ENCODE results near the gene LYRM4.
"Not testable (repeated sequence)": the region's sequence is repeated elsewhere in the genome, so short reads cannot be mapped to it uniquely, and the experiment has no call there.

Gene LYRM4

DNA sequence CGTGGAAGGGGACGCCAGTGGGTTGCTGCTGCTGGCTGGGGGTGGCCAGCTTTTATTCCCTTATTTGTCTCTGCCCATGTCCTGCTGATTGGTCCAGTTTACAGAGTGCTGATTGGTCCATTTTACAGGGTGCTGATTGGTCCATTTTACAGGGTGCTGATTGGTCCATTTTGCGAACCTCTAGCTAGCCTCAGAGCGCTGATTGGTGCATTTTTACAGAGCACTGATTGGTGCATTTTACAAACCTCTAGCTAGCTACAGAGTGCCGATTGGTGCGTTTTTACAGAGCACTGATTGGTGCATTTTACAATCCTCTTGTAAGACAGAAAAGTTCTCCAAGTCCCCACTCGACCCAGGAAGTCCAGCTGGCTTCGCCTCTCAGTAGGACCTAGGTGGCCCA lies 140.2 kb downstream of the LYRM4 start:
- not testable (repeated sequence) for DNase-seq; ATAC-seq; H3K27ac Mint-ChIP-seq; H3K27me3 Mint-ChIP-seq; H3K4me1 Mint-ChIP-seq; H3K36me3 Mint-ChIP-seq (ENCODE audit: low read depth); H3K9me3 Mint-ChIP-seq; H3K4me3 Mint-ChIP-seq

DNA sequence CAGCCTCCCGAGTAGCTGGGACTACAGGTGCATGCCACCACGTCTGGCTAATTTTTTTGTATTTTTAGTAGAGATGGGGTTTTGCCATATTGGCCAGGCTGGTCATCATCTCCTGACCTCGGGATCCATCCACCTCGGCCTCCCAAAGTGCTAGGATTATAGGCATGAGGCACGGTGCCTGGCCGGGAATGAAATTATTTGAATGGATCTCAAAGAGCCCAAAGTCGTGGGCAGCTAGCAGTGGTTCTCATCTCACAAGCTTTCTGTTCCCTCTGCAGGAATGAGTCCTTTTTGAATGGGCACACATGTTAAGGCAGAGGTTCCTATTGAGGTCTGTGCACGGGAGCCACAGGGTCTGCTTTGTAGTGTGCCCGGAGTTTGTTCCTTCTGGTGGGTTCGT lies 140.7 kb downstream of the LYRM4 start:
- Mint-ChIP-seq H3K9me3 (no peaks in the 10 kb centered on the region), H3K36me3 (ENCODE audit: low read depth) (no peaks in the 10 kb centered on the region), H3K27ac (no peak overlapping the region), H3K4me1 (no peaks in the 10 kb centered on the region), H3K4me3 (no peak overlapping the region), H3K27me3 (no peaks in the 10 kb centered on the region)
- DNase-seq (no peak), ATAC-seq (no peak)

DNA sequence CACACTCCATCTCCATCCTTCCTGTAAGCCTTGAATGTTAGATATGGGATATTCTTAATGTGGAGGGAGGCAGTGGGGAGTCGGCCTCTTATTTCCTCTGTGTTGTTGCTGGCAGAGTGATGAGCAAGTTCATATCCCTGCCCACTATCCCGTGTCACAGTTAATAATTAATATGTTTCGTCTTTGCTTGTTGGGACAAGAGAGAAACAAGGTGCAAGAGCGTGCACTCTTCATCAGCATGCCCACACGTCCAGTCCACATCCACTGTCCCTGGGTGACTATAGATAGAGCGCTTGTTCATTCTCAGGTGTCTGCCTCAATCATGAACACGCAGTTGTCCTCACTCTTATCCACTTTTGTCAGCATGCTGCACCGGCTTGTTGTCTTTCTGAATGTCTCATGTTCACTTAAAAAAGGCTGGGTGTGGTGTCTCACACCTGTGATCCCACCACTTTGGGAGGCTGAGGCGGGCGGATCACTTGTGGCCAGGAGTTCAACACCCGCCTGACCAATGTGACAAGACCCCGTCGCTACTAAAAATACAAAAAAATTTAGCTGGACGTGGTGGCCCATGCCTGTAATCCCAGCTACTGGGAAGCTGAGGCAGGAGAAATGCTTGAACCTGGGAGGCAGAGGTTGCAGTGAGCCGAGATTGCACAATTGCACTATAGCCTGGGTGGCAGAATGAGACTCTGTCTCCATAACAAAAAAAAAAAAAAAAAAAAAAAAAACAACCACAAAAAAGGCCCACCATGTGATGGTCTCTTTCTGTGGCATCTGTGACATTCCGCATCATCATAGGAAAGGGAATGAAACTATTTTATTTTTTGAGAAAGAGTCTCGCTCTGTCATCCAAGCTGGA lies 141.4 kb downstream of the LYRM4 start:
- Mint-ChIP-seq H3K4me3 (no peak overlapping the region), H3K9me3 (no peaks in the 10 kb centered on the region), H3K36me3 (ENCODE audit: low read depth) (no peaks in the 10 kb centered on the region), H3K4me1 (no peaks in the 10 kb centered on the region), H3K27me3 (no peaks in the 10 kb centered on the region), H3K27ac (no peak overlapping the region)
- ATAC-seq (no peak), DNase-seq (no peak)

DNA sequence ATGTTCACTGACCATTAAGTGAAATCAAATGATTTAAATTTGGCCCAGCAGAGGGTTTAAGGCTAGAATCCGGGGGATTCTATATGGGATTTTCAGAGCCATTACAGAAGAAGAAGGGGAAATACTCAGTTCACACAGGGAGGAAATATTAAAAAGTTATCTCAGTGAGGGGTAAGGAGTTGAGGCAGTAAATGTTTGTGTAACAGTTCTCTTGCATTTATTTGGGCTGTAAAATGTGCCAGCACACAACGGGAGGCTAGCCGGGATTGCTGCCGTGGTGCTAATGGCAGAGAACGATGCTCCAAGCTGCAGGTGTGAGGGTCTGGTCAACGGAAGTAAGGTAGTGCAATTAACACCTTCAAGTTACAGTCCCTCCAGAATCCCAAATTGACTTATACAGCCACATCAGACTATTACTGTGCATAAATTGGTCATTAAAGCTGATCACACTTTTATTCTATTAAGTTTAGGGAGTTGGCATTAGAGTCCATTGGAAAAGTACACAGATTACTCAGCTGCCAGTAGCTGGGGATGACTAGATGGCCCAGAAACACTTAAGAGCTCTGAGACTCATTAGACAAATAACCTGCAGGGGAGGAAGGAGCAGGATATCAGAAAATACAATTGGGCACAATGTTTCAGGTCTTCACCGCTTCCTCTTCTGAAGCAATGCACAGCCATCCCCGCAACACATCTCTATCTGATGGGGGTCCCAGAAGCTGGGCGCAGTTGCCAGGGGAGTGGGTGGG lies 144.3 kb downstream of the LYRM4 start:
- no peak for ATAC-seq
- DNase-seq = no peak
- Mint-ChIP-seq H3K9me3 (no peaks in the 10 kb centered on the region), H3K27ac (no peak overlapping the region), H3K36me3 (ENCODE audit: low read depth) (peaks cover 3% of the 10 kb centered on the region), H3K27me3 (no peaks in the 10 kb centered on the region), H3K4me1 (no peaks in the 10 kb centered on the region), H3K4me3 (no peak overlapping the region)

DNA sequence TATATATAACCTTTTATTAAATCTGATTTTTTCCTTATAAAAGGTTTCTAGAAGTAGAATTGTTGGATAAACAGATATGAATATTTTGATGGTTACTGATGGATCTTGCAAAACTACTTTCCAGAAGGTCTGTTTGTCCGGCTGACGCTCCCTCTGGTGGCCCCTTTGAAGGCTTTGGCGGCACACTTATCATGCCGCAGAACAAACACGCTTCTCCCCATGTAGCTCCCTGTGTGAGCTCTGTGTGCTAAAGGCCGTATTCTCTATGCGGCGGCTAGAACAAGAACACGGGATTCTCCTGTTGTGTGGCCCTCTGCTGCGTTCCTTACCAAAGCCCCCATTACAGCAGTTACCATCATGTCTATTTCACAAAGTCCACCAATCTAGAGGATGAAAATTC lies 145.6 kb downstream of the LYRM4 start:
- ATAC-seq (no peak), DNase-seq (no peak)
- Mint-ChIP-seq H3K4me3 (no peak overlapping the region), H3K27me3 (no peaks in the 10 kb centered on the region), H3K27ac (no peak overlapping the region), H3K4me1 (no peaks in the 10 kb centered on the region), H3K36me3 (ENCODE audit: low read depth) (peaks cover 7% of the 10 kb centered on the region), H3K9me3 (no peaks in the 10 kb centered on the region)

DNA sequence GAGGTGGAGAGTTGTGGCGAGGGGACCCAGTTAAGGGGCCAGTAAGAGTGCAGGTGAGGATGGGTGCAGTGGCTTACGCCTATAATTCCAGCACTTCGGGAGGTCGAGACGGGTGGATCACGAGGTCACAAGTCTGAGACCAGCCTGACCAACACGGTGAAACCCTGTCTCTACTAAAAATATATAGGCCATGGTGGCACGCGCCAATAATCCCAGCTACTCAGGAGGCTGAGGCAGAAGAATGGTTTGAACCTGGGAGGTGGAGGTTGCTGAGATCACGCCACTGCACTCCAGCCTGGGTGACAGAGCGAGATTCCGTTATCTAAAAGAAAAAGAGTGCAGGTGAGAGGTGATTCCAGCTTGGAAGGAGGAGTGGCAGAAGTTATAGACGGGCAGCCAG lies 147.7 kb downstream of the LYRM4 start:
- DNase-seq (no peak), ATAC-seq (no peak)
- Mint-ChIP-seq H3K4me3 (no peak overlapping the region), H3K36me3 (ENCODE audit: low read depth) (peaks cover 8% of the 10 kb centered on the region), H3K27me3 (no peaks in the 10 kb centered on the region), H3K4me1 (no peaks in the 10 kb centered on the region), H3K27ac (no peak overlapping the region), H3K9me3 (no peaks in the 10 kb centered on the region)

DNA sequence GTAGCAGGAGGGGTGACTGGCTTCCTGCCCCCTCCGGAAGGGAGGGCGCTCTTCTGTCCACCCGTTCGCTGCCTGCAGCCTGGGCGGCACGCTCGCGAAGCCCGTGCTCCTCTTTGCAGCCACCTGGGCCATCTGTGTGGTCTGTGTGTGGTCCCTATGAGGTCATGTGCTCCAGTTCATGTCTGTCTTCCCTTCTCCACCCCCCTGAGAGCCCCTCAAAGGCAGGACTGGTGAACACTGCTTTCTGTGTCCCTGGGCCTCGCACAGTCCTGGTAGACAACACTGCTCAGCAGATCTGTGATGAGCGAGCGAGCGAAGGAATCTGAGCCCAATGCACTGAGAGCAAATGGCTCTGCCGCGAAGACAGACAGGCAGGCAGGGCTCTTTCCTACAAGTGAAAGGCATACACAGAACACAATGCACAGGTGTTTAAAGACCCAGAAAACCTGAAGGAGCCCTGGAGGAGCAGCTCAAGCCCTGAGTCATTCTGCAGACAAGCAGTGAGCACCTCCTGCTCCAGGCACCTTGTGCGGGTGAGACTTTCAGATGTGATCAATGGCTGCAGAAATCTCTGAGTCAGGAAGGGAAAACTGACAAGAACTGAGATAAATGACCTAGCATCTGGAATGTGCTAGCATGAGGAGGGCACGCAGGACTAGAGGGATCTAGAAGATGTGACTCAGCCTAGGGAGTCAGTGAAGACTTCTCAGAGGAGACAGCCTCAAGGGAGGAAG lies 148.5 kb downstream of the LYRM4 start:
- Mint-ChIP-seq H3K27me3 (no peaks in the 10 kb centered on the region), H3K4me3 (no peak overlapping the region), H3K36me3 (ENCODE audit: low read depth) (peaks cover 8% of the 10 kb centered on the region), H3K4me1 (no peaks in the 10 kb centered on the region), H3K9me3 (no peaks in the 10 kb centered on the region), H3K27ac (no peak overlapping the region)
- DNase-seq = no peak
- no peak for ATAC-seq

DNA sequence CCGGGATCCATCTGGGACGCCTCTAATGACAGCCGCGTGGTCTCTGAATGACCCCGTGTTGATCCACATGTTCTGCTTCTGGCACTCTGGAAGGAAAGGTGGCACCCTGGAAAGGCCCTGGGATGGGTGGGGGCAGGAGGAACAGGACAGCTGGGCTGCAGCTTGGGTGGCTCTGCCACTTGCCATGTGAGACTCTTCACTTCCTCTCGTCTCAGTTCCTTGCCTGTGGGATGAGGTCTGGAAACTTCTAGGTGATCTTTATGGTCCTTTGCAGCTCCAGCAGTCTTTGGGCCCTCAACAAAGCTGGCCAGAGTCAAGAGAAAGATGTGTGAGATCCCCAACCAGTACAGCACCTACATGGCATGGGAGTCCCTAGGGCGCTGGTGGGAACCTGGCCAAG lies 149.1 kb downstream of the LYRM4 start:
- no peaks in the 10 kb centered on the region for H3K27me3 Mint-ChIP-seq
- DNase-seq (no peak), ATAC-seq (no peak)
- H3K27ac Mint-ChIP-seq = no peak overlapping the region
- peaks cover 8% of the 10 kb centered on the region for H3K36me3 Mint-ChIP-seq (ENCODE audit: low read depth)
- H3K9me3 Mint-ChIP-seq = no peaks in the 10 kb centered on the region
- no peak overlapping the region for H3K4me3 Mint-ChIP-seq
- H3K4me1 Mint-ChIP-seq = no peaks in the 10 kb centered on the region

DNA sequence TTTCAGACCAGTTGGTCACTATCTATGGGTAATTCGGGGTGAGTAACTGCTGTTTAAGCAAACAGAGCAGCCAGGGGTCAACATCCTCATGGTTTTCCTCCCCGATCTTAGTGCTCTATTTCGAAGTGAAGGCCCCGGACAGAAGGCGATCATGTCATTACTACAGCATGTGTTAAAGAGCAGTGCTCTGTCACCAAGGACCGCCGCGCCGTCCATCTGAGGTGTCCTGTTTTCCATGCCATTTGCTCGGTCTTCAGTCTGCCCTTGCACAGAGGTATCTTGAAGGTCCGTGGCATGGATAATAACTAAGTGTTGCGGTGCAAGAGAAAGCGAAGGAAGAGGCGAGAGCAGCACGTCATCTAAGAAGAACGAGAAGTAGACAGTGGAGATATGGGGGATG lies 150.5 kb downstream of the LYRM4 start:
- Mint-ChIP-seq H3K27me3 (no peaks in the 10 kb centered on the region), H3K27ac (no peak overlapping the region), H3K4me3 (no peak overlapping the region)

DNA sequence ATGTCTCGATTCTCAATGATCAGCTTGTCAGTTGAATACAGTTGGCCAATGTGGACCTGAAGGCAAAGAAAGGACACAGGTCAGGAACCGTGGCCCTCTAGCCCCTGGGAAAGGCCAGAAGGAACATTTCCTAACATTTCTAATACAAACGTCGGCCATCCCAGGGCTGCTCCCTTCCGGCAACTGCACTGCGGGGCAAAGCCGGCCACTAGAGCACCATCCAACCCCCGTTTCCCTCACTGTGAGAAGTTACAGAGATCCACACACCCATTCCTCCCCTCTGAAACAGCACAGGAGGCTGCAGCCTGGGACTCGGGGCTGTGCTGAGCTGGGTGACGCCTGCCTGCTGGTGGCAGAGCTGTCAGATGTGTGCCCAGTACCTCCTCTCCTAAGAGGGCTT lies 151.3 kb downstream of the LYRM4 start:
- Mint-ChIP-seq H3K9me3 (no peaks in the 10 kb centered on the region), H3K4me1 (no peaks in the 10 kb centered on the region), H3K27me3 (no peaks in the 10 kb centered on the region), H3K27ac (no peak overlapping the region), H3K36me3 (ENCODE audit: low read depth) (peaks cover 8% of the 10 kb centered on the region), H3K4me3 (no peak overlapping the region)
- no peak for DNase-seq
- ATAC-seq = no peak

More for the DNA sequence above, 150.5 kb downstream of the LYRM4 start:
- Mint-ChIP-seq H3K9me3 (no peaks in the 10 kb centered on the region), H3K4me1 (no peaks in the 10 kb centered on the region), H3K36me3 (ENCODE audit: low read depth) (peaks cover 8% of the 10 kb centered on the region)
- no peak for DNase-seq
- no peak for ATAC-seq

DNA sequence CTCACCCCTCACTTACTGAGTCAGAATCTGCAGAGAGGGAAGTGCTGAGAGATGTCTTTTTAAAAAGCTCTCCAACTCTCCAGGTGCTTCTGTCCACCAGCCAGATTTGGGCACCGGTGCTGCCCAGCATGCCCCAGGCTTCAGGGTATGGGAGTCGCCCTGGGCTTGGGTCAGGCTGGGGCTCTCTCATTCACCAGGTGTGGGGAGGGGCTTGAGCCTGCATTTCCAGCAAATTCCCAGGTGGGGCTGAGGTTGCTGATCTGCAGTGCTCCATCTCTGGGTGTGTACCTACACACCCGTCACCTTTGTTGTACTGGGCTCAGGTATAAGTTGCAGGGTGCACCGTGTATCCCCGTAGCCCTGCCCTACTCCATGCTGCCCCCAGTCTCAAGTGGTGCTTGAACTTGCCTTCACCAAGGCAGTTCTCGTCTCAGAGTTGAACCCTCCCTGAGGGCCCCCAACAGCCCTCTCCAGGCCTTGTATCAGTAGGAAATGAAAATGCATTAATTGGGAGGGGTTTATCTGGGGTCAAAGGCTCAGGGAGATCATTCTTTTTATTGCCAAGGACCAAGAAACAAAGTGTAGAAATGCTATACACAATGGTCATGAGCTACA lies 152.1 kb downstream of the LYRM4 start:
- no peaks in the 10 kb centered on the region for H3K9me3 Mint-ChIP-seq
- ATAC-seq (no peak), DNase-seq (no peak)
- no peaks in the 10 kb centered on the region for H3K4me1 Mint-ChIP-seq
- no peak overlapping the region for H3K27ac Mint-ChIP-seq
- H3K4me3 Mint-ChIP-seq = no peak overlapping the region
- no peaks in the 10 kb centered on the region for H3K27me3 Mint-ChIP-seq
- H3K36me3 Mint-ChIP-seq (ENCODE audit: low read depth) = peaks cover 8% of the 10 kb centered on the region

DNA sequence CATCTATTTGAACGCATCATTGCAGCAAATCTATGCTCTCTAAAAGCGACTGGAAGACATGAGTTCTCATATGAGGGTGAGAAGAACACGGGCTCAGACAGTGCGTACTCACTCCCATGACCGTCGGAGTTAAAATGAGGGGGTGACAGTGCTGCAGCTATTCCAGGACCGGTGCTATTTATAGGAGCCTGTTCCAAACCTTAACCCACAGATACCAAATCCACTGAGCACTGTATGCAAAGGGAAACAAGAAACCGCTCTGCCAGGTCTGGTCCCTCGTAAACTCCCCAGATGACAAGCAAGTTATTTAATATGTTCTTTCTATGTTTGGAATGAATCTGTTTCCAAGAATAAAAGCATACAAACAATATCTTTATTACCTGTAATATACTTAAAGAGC lies 152.7 kb downstream of the LYRM4 start:
- Mint-ChIP-seq H3K36me3 (ENCODE audit: low read depth) (peaks cover 8% of the 10 kb centered on the region), H3K4me1 (no peaks in the 10 kb centered on the region), H3K27ac (no peak overlapping the region), H3K9me3 (no peaks in the 10 kb centered on the region), H3K27me3 (no peaks in the 10 kb centered on the region), H3K4me3 (no peak overlapping the region)
- no peak for ATAC-seq
- DNase-seq = no peak

DNA sequence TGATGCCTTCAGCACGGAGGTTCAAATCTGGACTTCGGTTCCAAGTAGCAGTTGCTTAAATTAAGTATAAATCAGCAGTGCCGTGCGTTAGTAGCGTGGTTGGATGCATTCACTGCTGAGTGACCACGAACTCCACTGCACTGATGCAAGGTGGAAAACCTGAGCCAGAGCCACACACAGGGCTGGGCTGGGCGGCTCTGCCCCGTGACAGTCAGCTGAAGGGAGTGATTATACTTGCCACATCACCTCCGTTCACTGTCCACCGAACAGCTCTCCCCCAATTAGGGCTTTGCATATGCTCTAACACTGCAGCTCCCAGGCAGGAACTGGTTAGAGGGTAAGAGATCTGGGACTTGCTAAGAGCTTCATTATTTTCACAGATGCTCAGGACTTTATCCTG lies 153.4 kb downstream of the LYRM4 start:
- DNase-seq = no peak
- H3K9me3 Mint-ChIP-seq = no peaks in the 10 kb centered on the region
- H3K36me3 Mint-ChIP-seq (ENCODE audit: low read depth) = peaks cover 9% of the 10 kb centered on the region
- H3K27me3 Mint-ChIP-seq = no peaks in the 10 kb centered on the region
- no peak overlapping the region for H3K4me3 Mint-ChIP-seq
- no peaks in the 10 kb centered on the region for H3K4me1 Mint-ChIP-seq
- ATAC-seq = no peak
- no peak overlapping the region for H3K27ac Mint-ChIP-seq

DNA sequence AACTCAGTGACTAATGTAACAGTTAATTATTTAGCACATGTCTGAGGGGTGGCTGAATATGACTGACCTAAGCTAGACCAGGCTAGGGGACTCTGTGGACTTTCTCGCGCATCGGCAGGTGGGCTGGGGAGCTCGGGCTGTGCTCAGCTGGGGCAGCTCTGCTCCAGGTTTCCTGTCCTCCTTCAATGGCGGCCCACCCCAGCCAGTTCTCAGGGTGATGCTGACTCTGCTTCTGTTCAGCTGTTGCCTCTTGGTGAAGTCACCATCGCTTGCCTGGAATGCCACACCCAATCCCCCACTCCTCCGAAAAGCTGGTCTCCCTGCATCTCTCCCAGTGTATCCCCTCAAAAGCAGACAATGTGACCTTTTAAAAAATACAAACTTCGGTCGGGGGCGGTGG lies 155.6 kb downstream of the LYRM4 start:
- Mint-ChIP-seq H3K4me1 (no peaks in the 10 kb centered on the region), H3K9me3 (no peaks in the 10 kb centered on the region), H3K27me3 (no peaks in the 10 kb centered on the region), H3K27ac (no peak overlapping the region), H3K36me3 (ENCODE audit: low read depth) (peaks cover 3% of the 10 kb centered on the region), H3K4me3 (no peak overlapping the region)
- DNase-seq = no peak
- no peak for ATAC-seq
